CD4-positive, alpha-beta T cell treated with Interferon gamma for 1 hour (primary cell): ENCODE data around the gene NCAPD3.
"Not testable (repeated sequence)": the region's sequence is repeated elsewhere in the genome, so short reads cannot be mapped to it uniquely, and the experiment has no call there.

ENCODE experiments used
- DNase-seq: peaks from one replicate; pipeline ENCODE4 v3.0.0-alpha.2; 2020

NCAPD3 gene

DNA sequence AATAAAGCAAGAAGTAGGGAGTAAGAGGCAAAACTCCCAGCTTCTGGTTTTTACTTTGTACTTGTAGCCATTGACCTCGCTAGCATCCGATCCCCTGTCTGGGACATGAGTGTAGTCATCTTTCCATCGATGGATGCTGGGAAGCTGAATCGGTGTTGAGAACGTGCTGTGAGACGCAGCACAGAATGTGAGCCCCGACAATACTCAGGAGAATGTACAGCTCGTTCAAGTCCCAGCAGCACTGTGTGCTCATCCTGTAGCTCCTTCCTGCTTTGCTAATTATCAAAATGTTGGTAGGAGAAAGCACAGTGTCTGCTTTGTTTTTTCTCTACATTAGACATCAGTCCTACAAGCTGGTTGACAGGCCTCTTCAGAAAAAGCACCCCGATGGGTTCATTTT lies 98.3 kb downstream of the NCAPD3 start:
- DNase-seq, result no peak

DNA sequence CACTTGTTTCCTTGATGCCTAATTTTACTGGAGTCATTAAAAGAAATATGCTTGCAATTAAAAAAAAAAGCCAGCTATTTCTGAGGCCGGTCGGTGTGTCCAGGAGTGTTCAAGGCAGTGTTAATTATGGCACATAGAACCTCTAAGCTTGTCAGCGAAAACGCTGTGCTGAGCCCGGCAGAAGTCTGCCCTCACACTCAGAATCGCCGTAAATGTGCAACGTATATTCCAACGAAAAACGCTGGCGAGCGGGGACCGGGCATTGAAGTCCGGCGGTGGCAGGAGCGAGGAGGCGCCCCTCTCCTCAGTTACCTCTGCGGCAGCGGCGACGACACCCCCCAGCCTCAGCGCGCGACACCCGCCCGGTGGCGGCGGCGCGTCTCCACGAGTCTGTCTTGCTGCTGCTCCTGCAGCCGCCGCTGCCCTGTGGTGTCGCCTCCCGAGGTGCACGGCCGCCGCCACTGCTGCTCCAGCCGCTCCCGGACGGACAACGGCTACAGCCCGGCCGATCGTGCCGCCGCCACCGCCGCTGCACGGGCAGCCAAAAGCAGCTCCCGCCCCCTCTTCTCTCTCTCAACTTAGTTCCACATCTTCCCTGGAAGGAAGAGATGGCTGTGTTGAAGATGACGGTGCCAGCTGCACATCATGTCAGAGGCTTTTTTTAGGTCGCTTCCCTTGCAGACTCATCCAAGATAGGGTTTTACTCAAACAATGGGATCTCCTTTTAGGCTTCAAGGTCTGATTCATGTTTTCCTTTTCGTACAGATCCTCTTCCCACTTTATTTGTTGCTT lies 98.9 kb downstream of the NCAPD3 start:
- DNase-seq, result no peak

DNA sequence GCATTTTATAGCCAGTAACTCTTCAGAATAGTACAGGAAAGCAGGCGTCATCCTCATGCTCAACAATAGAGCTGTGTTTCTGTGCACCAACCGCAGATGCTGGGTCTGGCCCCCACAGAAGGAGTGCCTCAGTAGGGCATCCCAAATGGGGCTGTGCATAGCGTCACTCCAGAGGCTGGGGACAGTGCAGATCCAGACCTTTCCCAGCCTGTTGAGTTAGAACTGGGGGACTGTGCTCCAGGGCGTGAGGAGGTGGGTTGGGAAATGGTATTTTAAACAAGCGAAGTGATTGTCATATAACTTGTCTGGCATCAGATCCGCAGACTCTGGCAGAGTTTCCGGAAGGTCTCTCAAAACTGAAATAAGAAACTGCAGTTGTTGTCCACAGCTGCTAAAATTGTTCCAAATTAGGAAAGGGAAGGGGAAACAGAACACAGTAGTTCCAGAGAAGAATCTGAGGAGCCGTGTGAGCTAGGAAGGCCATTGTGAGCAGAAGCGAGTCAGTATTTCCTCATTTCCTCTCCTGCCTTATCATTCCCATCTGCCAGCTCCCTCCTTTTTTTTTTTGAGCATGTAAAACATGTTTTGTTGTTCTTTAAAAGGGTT lies 102.7 kb downstream of the NCAPD3 start:
- DNase-seq, result no peak

DNA sequence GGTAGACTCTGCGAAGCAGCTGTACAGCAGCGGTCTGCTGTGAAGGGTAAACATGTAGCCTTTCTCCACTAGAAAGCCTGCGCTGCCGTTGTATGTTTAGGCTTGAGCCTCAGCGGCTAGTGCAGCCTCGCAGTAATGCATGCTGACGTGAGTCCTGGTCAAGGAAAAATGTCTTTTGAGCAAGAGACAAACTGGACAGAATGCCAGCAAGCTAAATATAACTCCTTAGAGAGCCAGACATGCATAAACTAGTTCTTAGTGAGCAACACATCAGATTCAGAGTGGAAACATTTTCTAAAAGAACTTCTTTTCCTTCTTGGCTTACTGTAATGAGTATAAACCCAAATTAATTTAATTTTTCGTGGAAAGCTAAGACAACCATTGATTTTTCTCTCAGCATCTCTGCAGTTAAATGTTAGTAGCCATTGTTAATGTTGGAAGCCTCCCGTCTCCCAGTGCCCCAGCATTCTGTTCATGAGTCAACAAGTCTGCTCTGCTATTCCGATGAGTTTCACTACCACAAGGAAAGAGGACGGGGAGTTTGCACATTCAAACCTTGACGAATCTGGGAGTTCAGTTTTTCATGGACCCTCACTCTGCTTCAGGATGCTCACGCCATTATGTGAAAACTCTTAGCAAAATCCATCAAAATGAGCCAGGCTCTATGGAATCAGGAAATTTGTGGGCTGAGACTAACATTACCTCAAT lies 103.5 kb downstream of the NCAPD3 start:
- DNase-seq, result no peak

DNA sequence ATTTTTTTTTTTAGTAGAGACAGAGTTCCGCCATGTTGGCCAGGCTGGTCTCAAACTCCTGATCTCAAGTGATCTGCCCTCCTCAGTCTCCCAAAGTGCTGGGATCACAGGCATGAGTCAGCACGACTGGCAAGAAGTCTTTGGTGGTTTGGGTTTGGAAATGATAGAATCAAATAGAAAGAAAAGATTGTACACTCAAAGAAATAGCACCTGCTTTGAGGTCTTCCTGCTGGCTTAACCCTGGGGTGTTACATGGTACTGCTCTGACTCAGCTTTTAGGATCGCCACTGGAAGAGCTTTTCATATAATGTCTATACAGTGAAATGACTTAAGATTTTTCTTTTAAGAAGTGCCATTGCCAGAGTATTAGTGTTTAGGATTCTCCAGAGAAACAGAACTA lies 104.7 kb downstream of the NCAPD3 start:
- DNase-seq, result no peak

DNA sequence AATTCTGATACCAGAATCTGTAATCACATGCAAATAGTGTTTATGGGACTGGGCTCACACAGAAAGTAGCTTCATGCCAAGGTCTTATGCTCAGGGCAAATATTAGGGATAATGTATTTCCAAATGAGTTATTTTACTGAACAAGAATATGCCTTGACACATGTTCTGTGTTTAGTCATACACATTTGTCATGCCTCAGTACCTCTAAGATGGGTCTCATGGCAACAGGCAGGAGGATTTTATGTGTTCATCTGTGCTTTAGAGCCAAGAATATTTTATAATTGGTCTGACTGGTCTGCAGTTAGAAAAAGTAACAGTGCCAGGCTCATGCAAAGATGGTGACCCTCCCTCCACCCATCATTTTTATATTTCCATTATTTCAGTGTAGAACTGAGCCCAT lies 105.8 kb downstream of the NCAPD3 start:
- no peak for DNase-seq

DNA sequence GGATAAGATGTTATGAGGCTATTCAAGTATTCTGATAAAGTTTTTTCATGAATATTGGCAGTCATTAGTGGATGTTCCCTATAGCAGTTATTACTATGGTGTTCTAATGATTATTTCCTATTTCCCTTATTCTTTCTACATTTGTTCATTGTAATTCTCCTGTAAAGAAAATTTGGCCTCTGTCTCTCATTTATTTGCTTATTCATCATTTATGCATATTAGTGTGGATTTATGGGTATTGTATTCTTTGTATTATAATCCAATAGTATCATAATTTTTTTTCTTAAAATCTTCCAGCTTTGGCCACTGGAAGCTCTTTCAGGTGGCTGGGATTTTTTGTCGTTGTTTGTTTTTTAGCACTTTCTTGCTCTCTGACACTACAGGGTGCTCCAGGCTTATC lies 107.6 kb downstream of the NCAPD3 start:
- no peak for DNase-seq

DNA sequence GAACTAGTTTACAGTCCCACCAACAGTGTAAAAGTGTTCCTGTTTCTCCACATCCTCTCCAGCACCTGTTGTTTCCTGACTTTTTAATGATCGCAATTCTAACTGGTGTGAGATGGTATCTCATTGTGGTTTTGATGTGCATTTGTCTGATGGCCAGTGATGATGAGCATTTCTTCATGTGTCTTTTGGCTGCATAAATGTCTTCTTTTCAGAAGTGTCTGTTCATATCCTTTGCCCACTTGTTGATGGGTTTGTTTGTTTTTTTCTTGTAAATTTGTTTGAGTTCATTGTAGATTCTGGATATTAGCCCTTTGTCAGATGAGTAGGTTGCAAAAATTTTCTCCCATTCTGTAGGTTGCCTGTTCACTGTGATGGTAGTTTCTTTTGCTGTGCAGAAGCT lies 110.0 kb downstream of the NCAPD3 start:
- not testable (repeated sequence) for DNase-seq

DNA sequence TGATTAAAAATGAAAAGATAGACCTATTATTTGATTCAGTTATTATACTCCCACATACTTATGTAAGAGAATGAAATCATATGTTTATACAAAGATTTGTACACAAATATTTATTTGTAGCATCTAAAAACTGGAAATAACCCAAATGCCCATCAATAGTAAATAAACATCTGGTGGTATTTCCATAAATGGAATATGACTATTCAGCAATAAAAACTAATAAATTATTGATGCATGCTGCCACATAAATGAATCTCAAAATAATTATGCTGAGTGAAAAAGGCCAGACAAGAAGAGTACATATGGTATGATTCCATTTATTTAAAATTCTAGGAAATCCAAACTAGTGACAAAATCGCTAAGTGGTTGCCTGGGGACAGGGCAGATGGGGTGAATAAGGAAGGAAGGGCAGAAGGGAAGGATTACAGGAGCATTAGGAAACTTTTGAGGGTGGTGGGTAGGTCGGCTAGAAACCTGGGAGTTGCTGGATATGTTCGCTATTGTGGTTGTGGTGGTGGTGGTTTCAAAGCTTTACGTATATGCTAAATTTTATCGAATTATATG lies 113.4 kb downstream of the NCAPD3 start:
- DNase-seq, result no peak
